HCT116 (cell line): ENCODE data around the gene MCRS1. TPM values are rescaled to one million over a fixed set of nuclear protein-coding genes. Genes with fewer than 3 reads are reported as not detected.

Experiments used
- ATAC-seq: fragments of 200-7000 bp; cut with Tn5 transposase; 2 replicates; pipeline ENCODE4 v1.9.1; 2020; ENCODE audit warnings: mild to moderate bottlenecking, moderate library complexity
- BruUV-seq: library from RNA; stranded (reverse); fragments of 400-500 nt; replicated peaks from 2 replicates; lab custom pipeline; 2021; lab: Mats Ljungman, UMichigan
- CTCF ChIA-PET: fragments of 300-600 bp; sonication (Branson Sonifier 250); formaldehyde crosslinking; loops from one replicate; lab custom pipeline; 2021; ENCODE audit warnings: antibody characterized with exemption; lab: Charles Lee
- POLR2A ChIA-PET: fragments of 300-600, 350-600 bp; sonication (Branson Sonifier 250); formaldehyde crosslinking; loops from one replicate; lab custom pipeline; 2021; ENCODE audit warnings: antibody characterized with exemption; lab: Charles Lee
- RAD21 ChIA-PET, 2 experiments: fragments of 300-600 bp; sonication (Branson Sonifier 250); formaldehyde crosslinking; loops; one replicate each; lab custom pipeline; 2023; ENCODE audit warnings: low total read pairs in 2 of 2; ENCODE audit not compliant: uncharacterized antibody in 2 of 2, unreplicated experiment in 2 of 2, low non-redundant PET in 1 of 2; lab: Charles Lee
- DNase-seq: peaks from one replicate; pipeline ENCODE4 v3.0.0-alpha.2; 2010; ENCODE audit warnings: low read depth, low spot score
- H2AFZ ChIP-seq: fragments of 200-600 bp; shearing (Covaris generic), sonication (generic); 2 replicates; pipeline ENCODE4 v1.6.1; 2017; ENCODE audit warnings: low read depth, mixed run types, mixed read lengths, antibody characterized with exemption, low read length; ENCODE audit not compliant: poor library complexity, severe bottlenecking
- H3K27ac ChIP-seq: 2 replicates; pipeline ENCODE4 v1.5.1; 2012; ENCODE audit warnings: low read depth, low read length
- H3K27me3 ChIP-seq: fragments of 200-600 bp; sonication (generic); 2 replicates; pipeline ENCODE4 v1.6.1; 2016; ENCODE audit warnings: mixed run types, low read length, mixed read lengths; ENCODE audit not compliant: insufficient read depth
- H3K36me3 ChIP-seq, 2 experiments: fragments of 200-500 bp in 1 of 2; fragments of 200-600 bp in 1 of 2; sonication (Bioruptor generic) in 1 of 2; sonication (generic) in 1 of 2; 2 replicates each; pipeline versions ENCODE4 v1.5.1 to v1.6.1; 2014 to 2016; ENCODE audit warnings: low read length in 2 of 2, inconsistent platforms in 1 of 2, mixed read lengths in 1 of 2, mixed run types in 1 of 2; ENCODE audit not compliant: insufficient read depth in 2 of 2, control insufficient read depth in 1 of 2
- H3K4me1 ChIP-seq, 2 experiments: fragments of 200-600 bp in 1 of 2; sonication (generic) in 1 of 2; 2 replicates each; pipeline versions ENCODE4 v1.5.1 to v1.6.1; 2012 to 2017; ENCODE audit warnings: low read length in 2 of 2, inconsistent platforms in 1 of 2, mild to moderate bottlenecking in 1 of 2, mixed read lengths in 1 of 2, mixed run types in 1 of 2, moderate library complexity in 1 of 2; ENCODE audit not compliant: insufficient read depth in 2 of 2, control insufficient read depth in 1 of 2
- H3K4me2 ChIP-seq: fragments of 200-600 bp; sonication (generic); 2 replicates; pipeline ENCODE4 v1.6.1; 2017; ENCODE audit warnings: mixed run types, low read length, mixed read lengths
- H3K4me3 ChIP-seq, 2 experiments: fragments of 200-600 bp in 1 of 2; sonication (generic) in 1 of 2; replicated peaks in 1 of 2; 2 replicates each; pipeline ENCODE4 v1.5.1; 2011 to 2016; ENCODE audit warnings: low read length in 2 of 2, control low read depth in 1 of 2, low read depth in 1 of 2, mild to moderate bottlenecking in 1 of 2, mixed read lengths in 1 of 2, mixed run types in 1 of 2
- H3K79me2 ChIP-seq: fragments of 200-600 bp; sonication (generic); 2 replicates; pipeline ENCODE4 v1.6.1; 2017; ENCODE audit warnings: mild to moderate bottlenecking, mixed run types, low read length, moderate library complexity, mixed read lengths; ENCODE audit not compliant: insufficient read depth
- H3K9ac ChIP-seq: fragments of 200-600 bp; sonication (generic); 2 replicates; pipeline ENCODE4 v1.6.1; 2016; ENCODE audit warnings: low read length, mixed read lengths
- H3K9me2 ChIP-seq: fragments of 200-600 bp; sonication (generic), shearing (Covaris generic); 2 replicates; pipeline ENCODE4 v1.6.1; 2017; ENCODE audit warnings: mixed run types, mild to moderate bottlenecking, moderate library complexity; ENCODE audit not compliant: insufficient read depth
- H3K9me3 ChIP-seq, 2 experiments: fragments of 200-500 bp in 1 of 2; fragments of 200-600 bp in 1 of 2; sonication (Bioruptor generic) in 1 of 2; sonication (generic) in 1 of 2; 2 replicates each; pipeline ENCODE4 v1.6.1; 2014 to 2017; ENCODE audit warnings: low read length in 2 of 2, mixed read lengths in 2 of 2, inconsistent platforms in 1 of 2, low read depth in 1 of 2, mild to moderate bottlenecking in 1 of 2, mixed run types in 1 of 2, moderate library complexity in 1 of 2; ENCODE audit not compliant: control insufficient read depth in 1 of 2, insufficient read depth in 1 of 2
- H4K20me1 ChIP-seq: fragments of 200-600 bp; sonication (generic), shearing (Covaris generic); 2 replicates; pipeline ENCODE4 v1.6.1; 2017; ENCODE audit warnings: mixed run types, mild to moderate bottlenecking, moderate library complexity; ENCODE audit not compliant: insufficient read depth
- EGR1 ChIP-seq: IDR thresholded peaks from 2 replicates; pipeline ENCODE4 v1.6.1; 2012; ENCODE audit warnings: low read depth
- ELF1 ChIP-seq: IDR thresholded peaks from 2 replicates; pipeline ENCODE4 v1.6.1; 2012; ENCODE audit warnings: low read depth, borderline replicate concordance
- EZH2phosphoT487 ChIP-seq: fragments of 200-600 bp; IDR thresholded peaks from 2 replicates; pipeline ENCODE4 v1.6.1; 2018; ENCODE audit warnings: antibody characterized with exemption, borderline replicate concordance
- FOSL1 ChIP-seq: IDR thresholded peaks from 2 replicates; pipeline ENCODE4 v1.6.1; 2012; ENCODE audit warnings: low read depth
- MAX ChIP-seq: IDR thresholded peaks from 2 replicates; pipeline ENCODE4 v1.6.1; 2012
- POLR2A ChIP-seq: IDR thresholded peaks from 2 replicates; pipeline ENCODE4 v1.7.0; 2011; ENCODE audit warnings: borderline replicate concordance; ENCODE audit not compliant: insufficient read depth, insufficient read length; ENCODE audit errors: extremely low read depth
- POLR2AphosphoS5 ChIP-seq: IDR thresholded peaks from 2 replicates; pipeline ENCODE4 v1.6.1; 2011; ENCODE audit warnings: mild to moderate bottlenecking, low read depth, low read length, moderate library complexity
- ZFX ChIP-seq: fragments of 450-650 bp; IDR thresholded peaks from 2 replicates; pipeline ENCODE4 v1.6.1; 2017
- ZNF274 ChIP-seq: fragments of 200-500 bp; sonication (Bioruptor generic); IDR thresholded peaks from 2 replicates; pipeline ENCODE4 v1.6.1; 2014; ENCODE audit warnings: mild to moderate bottlenecking, low read depth, low read length, inconsistent platforms
- intact Hi-C: fragments of 100-400 bp; cut with micrococcal nuclease; formaldehyde crosslinking; loops from 2 replicates; pipeline ENCODE4 v1.10.0; 2022
- total RNA-seq: library from RNA; stranded (reverse); gene quantifications from one replicate; pipeline ENCODE4 v1.2.1, GENCODE V29; 2021; ENCODE audit not compliant: unreplicated experiment
- TF ChIP-seq, protein P1 (sequence below), 3 experiments: fragments of 200-600 bp in 1 of 3; sonication (generic) in 1 of 3; IDR thresholded peaks in 2 of 3; conservative IDR thresholded peaks in 1 of 3; 2 replicates each; pipeline ENCODE4 v1.5.1; 2012 to 2017; ENCODE audit warnings: low read depth in 2 of 3, low read length in 2 of 3, antibody characterized with exemption in 1 of 3, borderline replicate concordance in 1 of 3, control low read depth in 1 of 3, mild to moderate bottlenecking in 1 of 3, mixed read lengths in 1 of 3, mixed run types in 1 of 3, moderate library complexity in 1 of 3; ENCODE audit not compliant: insufficient read depth in 1 of 3

MCRS1 gene
- total RNA-seq, 1 experiment from 2014 or later: 91.9 TPM

DNA sequence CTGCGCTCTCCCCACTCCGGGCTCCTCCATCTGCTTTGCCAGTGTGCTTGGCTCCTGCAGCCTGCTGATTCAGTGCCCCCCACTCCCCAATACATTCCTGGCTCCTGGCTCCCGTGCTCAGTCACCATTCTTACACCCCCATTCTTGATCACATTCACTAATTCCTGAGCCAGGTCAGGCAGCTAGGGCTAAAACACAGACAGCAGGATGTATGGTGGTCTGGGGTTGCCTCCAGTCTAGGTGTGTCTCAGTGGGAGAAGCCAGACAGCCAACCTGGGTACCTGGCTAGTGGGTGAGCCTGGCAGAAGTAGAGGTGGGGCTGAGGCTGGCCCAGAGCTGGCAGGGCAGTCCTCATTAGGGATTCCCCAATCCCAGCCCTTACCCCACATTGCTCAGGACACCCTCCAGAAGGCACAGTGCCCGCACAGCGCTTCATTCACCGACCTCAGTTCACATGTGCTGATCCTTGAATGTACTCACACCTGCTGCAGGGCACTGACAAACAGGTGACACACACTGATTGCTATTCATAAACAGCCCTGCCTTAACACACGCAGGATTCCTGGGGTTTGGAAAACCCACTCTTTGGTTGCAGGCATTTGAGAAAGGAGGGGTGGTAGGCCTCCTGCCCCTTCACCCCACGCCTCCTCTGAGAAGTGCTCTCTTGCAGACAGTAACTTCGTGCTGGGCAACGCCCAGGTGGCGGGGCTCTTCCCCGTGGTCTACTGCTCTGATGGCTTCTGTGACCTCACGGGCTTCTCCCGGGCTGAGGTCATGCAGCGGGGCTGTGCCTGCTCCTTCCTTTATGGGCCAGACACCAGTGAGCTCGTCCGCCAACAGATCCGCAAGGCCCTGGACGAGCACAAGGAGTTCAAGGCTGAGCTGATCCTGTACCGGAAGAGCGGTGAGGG lies 27.5 kb downstream of the MCRS1 start:
- POLR2A ChIA-PET: interaction anchor here (0.5 kb wide), 1 partner anchor 173 kb away, joined by 3 read pairs; the partner anchor contains the start of gene SPATS2
- no peak overlapping the region for H2AFZ ChIP-seq
- no peaks in the 10 kb centered on the region for H3K9me2 ChIP-seq
- H3K79me2 ChIP-seq: peaks cover 16% of the 10 kb centered on the region
- no peak for TF ChIP-seq FOSL1
- no peak for TF ChIP-seq POLR2AphosphoS5
- no peak for TF ChIP-seq EGR1
- TF ChIP-seq EZH2phosphoT487: no peak
- H4K20me1 ChIP-seq: no peaks in the 10 kb centered on the region
- H3K4me1 ChIP-seq: peaks cover 38 to 48% of the 10 kb centered on the region in 2 experiments
- no TSS peak for BruUV-seq
- peaks cover 0 to 7% of the 10 kb centered on the region in 2 experiments; a peak in 2 of 4 replicates for H3K36me3 ChIP-seq
- H3K9ac ChIP-seq: peak overlapping the region; percentile 88
- CTCF ChIA-PET: no interaction called here
- RAD21 ChIA-PET: no interaction called here
- H3K9me3 ChIP-seq: no peaks in the 10 kb centered on the region
- H3K4me3 ChIP-seq: peak overlapping the region; percentile 87 to 89
- intact Hi-C loops: no loop called here
- DNase-seq: no peak
- peak overlapping the region; percentile 100 for H3K4me2 ChIP-seq
- H3K27ac ChIP-seq: peak overlapping the region; percentile 83; the same call in 1 of the 2 replicates
- no peaks in the 10 kb centered on the region for H3K27me3 ChIP-seq
- no peak for ATAC-seq

GRCh38 chr12:49539406-49540228 lies 28.3 kb downstream of the MCRS1 start:
- TSS peak; percentile 45 for BruUV-seq
- ChIA-PET CTCF (interaction anchor here (1.6 kb wide), 1 partner anchor 181 kb away, joined by 5 read pairs; no protein-coding TSS in a partner anchor), POLR2A (no interaction called here), RAD21 (no interaction called here)
- Histone ChIP-seq H2AFZ (no peak overlapping the region), H3K4me1 (peaks cover 40 to 48% of the 10 kb centered on the region in 2 experiments), H3K4me2 (peak overlapping the region; percentile 100), H3K27me3 (no peaks in the 10 kb centered on the region), H3K79me2 (peaks cover 16% of the 10 kb centered on the region), H3K27ac (peak overlapping the region; percentile 83), H3K36me3 (peaks cover 0 to 7% of the 10 kb centered on the region in 2 experiments; a peak in 2 of 4 replicates), H3K9ac (peak overlapping the region; percentile 88), H4K20me1 (no peaks in the 10 kb centered on the region), H3K9me3 (no peaks in the 10 kb centered on the region), H3K4me3 (peak overlapping the region; percentile 87 to 89), H3K9me2 (no peaks in the 10 kb centered on the region)
- DNase-seq (no peak), ATAC-seq (peak; percentile 10)
- TF ChIP-seq POLR2A (no peak), ELF1 (no peak), MAX (no peak), ZNF274 (no peak), ZFX (0 out of 2 replicates have a peak, but pooled peaks have one; percentile 3)
- TF ChIP-seq, protein P1, sequence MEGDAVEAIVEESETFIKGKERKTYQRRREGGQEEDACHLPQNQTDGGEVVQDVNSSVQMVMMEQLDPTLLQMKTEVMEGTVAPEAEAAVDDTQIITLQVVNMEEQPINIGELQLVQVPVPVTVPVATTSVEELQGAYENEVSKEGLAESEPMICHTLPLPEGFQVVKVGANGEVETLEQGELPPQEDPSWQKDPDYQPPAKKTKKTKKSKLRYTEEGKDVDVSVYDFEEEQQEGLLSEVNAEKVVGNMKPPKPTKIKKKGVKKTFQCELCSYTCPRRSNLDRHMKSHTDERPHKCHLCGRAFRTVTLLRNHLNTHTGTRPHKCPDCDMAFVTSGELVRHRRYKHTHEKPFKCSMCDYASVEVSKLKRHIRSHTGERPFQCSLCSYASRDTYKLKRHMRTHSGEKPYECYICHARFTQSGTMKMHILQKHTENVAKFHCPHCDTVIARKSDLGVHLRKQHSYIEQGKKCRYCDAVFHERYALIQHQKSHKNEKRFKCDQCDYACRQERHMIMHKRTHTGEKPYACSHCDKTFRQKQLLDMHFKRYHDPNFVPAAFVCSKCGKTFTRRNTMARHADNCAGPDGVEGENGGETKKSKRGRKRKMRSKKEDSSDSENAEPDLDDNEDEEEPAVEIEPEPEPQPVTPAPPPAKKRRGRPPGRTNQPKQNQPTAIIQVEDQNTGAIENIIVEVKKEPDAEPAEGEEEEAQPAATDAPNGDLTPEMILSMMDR (IDR thresholded peaks at IDR 0.05 in 2 of 3, conservative IDR thresholded peaks at IDR 0.05 in 1 of 3; ENCODE audit: borderline replicate concordance in 1 of 3, insufficient read depth in 1 of 3, low read depth in 2 of 3, low read length in 2 of 3): no peak
- intact Hi-C loops: no loop called here
